Measurements from ENCODE around the gene NUP107.

The NUP107 gene

DNA sequence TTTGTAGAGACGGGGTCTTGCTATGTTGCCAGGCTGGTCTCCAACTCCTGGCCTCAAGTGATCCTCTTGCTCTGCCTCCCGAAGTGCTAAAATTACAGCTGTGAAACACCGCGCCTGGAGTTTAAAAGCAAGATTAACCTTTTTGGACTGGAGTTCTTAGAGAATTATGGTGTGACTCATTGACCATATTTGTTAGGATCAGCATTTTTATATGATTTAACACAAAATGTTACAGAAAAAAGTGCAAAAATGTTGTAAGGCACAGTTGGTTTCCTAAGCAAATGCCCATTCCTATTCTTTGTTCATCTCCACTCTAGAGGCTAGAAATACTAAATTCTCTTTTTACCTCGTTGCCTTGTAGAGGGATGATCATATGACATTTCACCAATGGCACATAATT, 86.8 kb downstream of the NUP107 start:
- Histone ChIP-seq H3K27me3 (ENCODE audit: insufficient read depth, insufficient read length) (no peaks in the 10 kb centered on the region), H3K36me3 (ENCODE audit: insufficient read depth, insufficient read length, low read length) (no peaks in the 10 kb centered on the region), H3K9me3 (ENCODE audit: insufficient read depth, low read length) (no peaks in the 10 kb centered on the region), H3K9ac (ENCODE audit: insufficient read length, low read depth) (no peak overlapping the region), H3K4me3 (ENCODE audit: insufficient read length, low read depth) (no peak overlapping the region), H3K4me1 (ENCODE audit: insufficient read depth, insufficient read length) (no peaks in the 10 kb centered on the region)
- TF ChIP-seq ZNF274 (IDR thresholded peaks at IDR 0.05; ENCODE audit: low read depth, low read length) (no peak), SUZ12 (IDR thresholded peaks at IDR 0.05; ENCODE audit: extremely low read depth, insufficient read depth, insufficient read length) (no peak), YY1 (IDR thresholded peaks at IDR 0.05; ENCODE audit: insufficient read depth, insufficient read length) (no peak)
- DNase-seq (ENCODE audit: low read depth, low spot score), result no peak

DNA sequence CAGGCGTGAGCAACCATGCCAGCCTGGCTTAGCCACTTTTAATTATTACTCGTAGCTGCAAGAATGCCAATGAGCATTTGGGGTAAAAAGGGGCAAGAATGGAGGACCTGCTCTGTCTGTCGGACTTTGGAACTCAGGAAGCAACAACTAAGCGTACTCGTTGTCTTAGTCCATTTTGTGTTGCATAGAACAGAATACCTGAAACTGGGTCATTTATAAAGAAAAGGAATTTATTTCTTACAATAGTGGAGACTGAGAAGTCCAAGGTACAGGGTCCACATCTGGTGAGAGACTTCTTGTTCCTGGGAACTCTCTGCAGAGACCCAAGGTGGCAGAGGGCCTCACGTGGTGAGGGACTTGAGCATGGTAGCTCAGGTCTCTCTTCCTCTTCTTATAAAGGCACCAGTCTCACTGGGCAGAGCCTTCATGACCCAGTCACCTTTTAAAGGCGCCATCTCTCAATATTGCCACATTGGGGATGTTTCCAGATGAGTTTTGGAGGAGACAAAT, 88.4 kb downstream of the NUP107 start:
- Histone ChIP-seq H3K9ac (ENCODE audit: insufficient read length, low read depth) (no peak overlapping the region), H3K36me3 (ENCODE audit: insufficient read depth, insufficient read length, low read length) (no peaks in the 10 kb centered on the region), H3K4me3 (ENCODE audit: insufficient read length, low read depth) (no peak overlapping the region), H3K27me3 (ENCODE audit: insufficient read depth, insufficient read length) (no peaks in the 10 kb centered on the region), H3K4me1 (ENCODE audit: insufficient read depth, insufficient read length) (no peaks in the 10 kb centered on the region), H3K9me3 (ENCODE audit: insufficient read depth, low read length) (no peaks in the 10 kb centered on the region)
- TF ChIP-seq SUZ12 (IDR thresholded peaks at IDR 0.05; ENCODE audit: extremely low read depth, insufficient read depth, insufficient read length) (no peak), YY1 (IDR thresholded peaks at IDR 0.05; ENCODE audit: insufficient read depth, insufficient read length) (no peak), ZNF274 (IDR thresholded peaks at IDR 0.05; ENCODE audit: low read depth, low read length) (no peak)
- DNase-seq (ENCODE audit: low read depth, low spot score), result no peak

GRCh38 chr12:68776976-68777610, 90.3 kb downstream of the NUP107 start:
- TF ChIP-seq SUZ12 (IDR thresholded peaks at IDR 0.05; ENCODE audit: extremely low read depth, insufficient read depth, insufficient read length), result no peak
- no peak for TF ChIP-seq ZNF274 (IDR thresholded peaks at IDR 0.05; ENCODE audit: low read depth, low read length)
- no peak for TF ChIP-seq YY1 (IDR thresholded peaks at IDR 0.05; ENCODE audit: insufficient read depth, insufficient read length)
- no peaks in the 10 kb centered on the region for H3K9me3 ChIP-seq (ENCODE audit: insufficient read depth, low read length)
- no peak for DNase-seq (ENCODE audit: low read depth, low spot score)
- no peaks in the 10 kb centered on the region for H3K36me3 ChIP-seq (ENCODE audit: insufficient read depth, insufficient read length, low read length)
- H3K9ac ChIP-seq (ENCODE audit: insufficient read length, low read depth), result no peak overlapping the region
- H3K27me3 ChIP-seq (ENCODE audit: insufficient read depth, insufficient read length), result no peaks in the 10 kb centered on the region
- no peak overlapping the region for H3K4me3 ChIP-seq (ENCODE audit: insufficient read length, low read depth)
- no peaks in the 10 kb centered on the region for H3K4me1 ChIP-seq (ENCODE audit: insufficient read depth, insufficient read length)

GRCh38 chr12:68779280-68779679, 92.5 kb downstream of the NUP107 start:
- Histone ChIP-seq H3K27me3 (ENCODE audit: insufficient read depth, insufficient read length) (no peaks in the 10 kb centered on the region), H3K4me1 (ENCODE audit: insufficient read depth, insufficient read length) (no peaks in the 10 kb centered on the region), H3K9me3 (ENCODE audit: insufficient read depth, low read length) (no peaks in the 10 kb centered on the region), H3K4me3 (ENCODE audit: insufficient read length, low read depth) (no peak overlapping the region), H3K9ac (ENCODE audit: insufficient read length, low read depth) (no peak overlapping the region), H3K36me3 (ENCODE audit: insufficient read depth, insufficient read length, low read length) (no peaks in the 10 kb centered on the region)
- TF ChIP-seq SUZ12 (IDR thresholded peaks at IDR 0.05; ENCODE audit: extremely low read depth, insufficient read depth, insufficient read length), result no peak
- no peak for TF ChIP-seq ZNF274 (IDR thresholded peaks at IDR 0.05; ENCODE audit: low read depth, low read length)
- TF ChIP-seq YY1 (IDR thresholded peaks at IDR 0.05; ENCODE audit: insufficient read depth, insufficient read length), result no peak
- DNase-seq (ENCODE audit: low read depth, low spot score), result no peak

DNA sequence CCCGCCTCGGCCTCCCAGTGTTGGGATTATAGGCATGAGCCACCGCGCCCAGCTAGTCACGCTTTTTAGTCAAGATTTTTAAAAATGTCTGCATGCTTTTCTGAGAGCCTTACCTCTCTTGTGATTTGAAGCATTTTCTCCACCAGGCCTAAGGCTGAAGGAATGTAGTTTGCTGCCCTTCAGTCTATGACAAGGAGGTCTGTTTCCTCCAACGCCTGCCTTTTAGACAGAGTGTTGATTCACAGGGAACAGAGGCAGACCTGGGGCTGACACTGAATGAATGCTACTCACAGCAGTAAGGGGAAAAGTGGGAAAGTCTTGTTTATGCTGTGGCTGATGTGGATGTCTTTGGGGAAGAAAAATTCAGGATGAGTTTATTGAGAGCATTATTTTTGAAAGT, 94.0 kb downstream of the NUP107 start:
- no peaks in the 10 kb centered on the region for H3K27me3 ChIP-seq (ENCODE audit: insufficient read depth, insufficient read length)
- no peaks in the 10 kb centered on the region for H3K36me3 ChIP-seq (ENCODE audit: insufficient read depth, insufficient read length, low read length)
- DNase-seq (ENCODE audit: low read depth, low spot score), result no peak
- H3K9me3 ChIP-seq (ENCODE audit: insufficient read depth, low read length), result no peaks in the 10 kb centered on the region
- no peaks in the 10 kb centered on the region for H3K4me1 ChIP-seq (ENCODE audit: insufficient read depth, insufficient read length)
- no peak overlapping the region for H3K4me3 ChIP-seq (ENCODE audit: insufficient read length, low read depth)
- no peak overlapping the region for H3K9ac ChIP-seq (ENCODE audit: insufficient read length, low read depth)
- TF ChIP-seq ZNF274 (IDR thresholded peaks at IDR 0.05; ENCODE audit: low read depth, low read length), result no peak
- no peak for TF ChIP-seq SUZ12 (IDR thresholded peaks at IDR 0.05; ENCODE audit: extremely low read depth, insufficient read depth, insufficient read length)
- TF ChIP-seq YY1 (IDR thresholded peaks at IDR 0.05; ENCODE audit: insufficient read depth, insufficient read length), result no peak

GRCh38 chr12:68781728-68782127, 95.0 kb downstream of the NUP107 start:
- Histone ChIP-seq H3K9me3 (ENCODE audit: insufficient read depth, low read length) (no peaks in the 10 kb centered on the region), H3K27me3 (ENCODE audit: insufficient read depth, insufficient read length) (no peaks in the 10 kb centered on the region), H3K4me1 (ENCODE audit: insufficient read depth, insufficient read length) (no peaks in the 10 kb centered on the region), H3K9ac (ENCODE audit: insufficient read length, low read depth) (no peak overlapping the region), H3K4me3 (ENCODE audit: insufficient read length, low read depth) (no peak overlapping the region), H3K36me3 (ENCODE audit: insufficient read depth, insufficient read length, low read length) (no peaks in the 10 kb centered on the region)
- TF ChIP-seq ZNF274 (IDR thresholded peaks at IDR 0.05; ENCODE audit: low read depth, low read length), result no peak
- no peak for TF ChIP-seq SUZ12 (IDR thresholded peaks at IDR 0.05; ENCODE audit: extremely low read depth, insufficient read depth, insufficient read length)
- no peak for TF ChIP-seq YY1 (IDR thresholded peaks at IDR 0.05; ENCODE audit: insufficient read depth, insufficient read length)
- no peak for DNase-seq (ENCODE audit: low read depth, low spot score)

DNA sequence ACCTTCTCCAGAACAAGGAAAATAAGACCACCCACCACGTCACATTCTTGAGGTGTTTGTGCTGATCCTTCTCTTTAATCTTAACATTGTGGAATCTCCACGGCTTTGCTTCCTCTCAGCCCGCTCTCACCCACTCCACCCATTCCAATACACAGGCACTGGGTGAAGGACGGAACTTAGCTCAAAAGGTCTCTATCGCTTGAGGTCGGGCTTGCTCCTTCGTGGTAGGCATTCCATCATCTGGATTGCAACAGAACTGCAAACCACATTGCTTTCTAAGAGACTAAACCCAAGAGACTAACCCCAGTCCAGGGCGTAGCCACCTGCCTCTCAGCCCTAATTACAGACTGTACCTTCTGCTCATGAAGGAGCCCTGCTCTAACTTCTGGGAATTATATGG, 97.2 kb downstream of the NUP107 start:
- no peak overlapping the region for H3K4me3 ChIP-seq (ENCODE audit: insufficient read length, low read depth)
- DNase-seq (ENCODE audit: low read depth, low spot score), result no peak
- no peaks in the 10 kb centered on the region for H3K4me1 ChIP-seq (ENCODE audit: insufficient read depth, insufficient read length)
- TF ChIP-seq YY1 (IDR thresholded peaks at IDR 0.05; ENCODE audit: insufficient read depth, insufficient read length), result no peak
- TF ChIP-seq ZNF274 (IDR thresholded peaks at IDR 0.05; ENCODE audit: low read depth, low read length), result no peak
- TF ChIP-seq SUZ12 (IDR thresholded peaks at IDR 0.05; ENCODE audit: extremely low read depth, insufficient read depth, insufficient read length), result no peak
- no peaks in the 10 kb centered on the region for H3K27me3 ChIP-seq (ENCODE audit: insufficient read depth, insufficient read length)
- no peaks in the 10 kb centered on the region for H3K36me3 ChIP-seq (ENCODE audit: insufficient read depth, insufficient read length, low read length)
- H3K9ac ChIP-seq (ENCODE audit: insufficient read length, low read depth), result no peak overlapping the region
- no peaks in the 10 kb centered on the region for H3K9me3 ChIP-seq (ENCODE audit: insufficient read depth, low read length)

All from NT2/D1 (cell line).